Mesothelial cell of epicardium (in vitro differentiated cells): ENCODE measurements around the gene YEATS2. TPM values are rescaled to one million over a fixed set of nuclear protein-coding genes. Genes with fewer than 3 reads are reported as not detected.

Experiments
- DNase-seq, 2 experiments: peaks; one replicate each; pipeline ENCODE4 v3.0.0; 2021; ENCODE audit warnings: low spot score in 2 of 2; ENCODE audit not compliant: unreplicated experiment in 2 of 2
- H3K27ac Mint-ChIP-seq: 2 replicates; pipeline ENCODE4 v1.8.0; 2021; ENCODE audit warnings: mixed read lengths
- H3K27me3 Mint-ChIP-seq: 2 replicates; pipeline ENCODE4 v1.8.0; 2021; ENCODE audit warnings: low read depth, mixed read lengths
- H3K36me3 Mint-ChIP-seq: 2 replicates; pipeline ENCODE4 v1.8.0; 2021; ENCODE audit warnings: mixed read lengths
- H3K4me1 Mint-ChIP-seq: 2 replicates; pipeline ENCODE4 v1.8.0; 2021; ENCODE audit warnings: mixed read lengths
- H3K4me3 Mint-ChIP-seq: 2 replicates; pipeline ENCODE4 v1.8.0; 2021; ENCODE audit warnings: mild to moderate bottlenecking, moderate library complexity, mixed read lengths
- H3K9me3 Mint-ChIP-seq: 2 replicates; pipeline ENCODE4 v1.8.0; 2021; ENCODE audit warnings: mixed read lengths
- CTCF ChIP-seq: fragments of 200-600 bp; sonication (generic); IDR thresholded peaks from one replicate; pipeline ENCODE4 v1.5.0; 2021; ENCODE audit warnings: antibody characterized with exemption; ENCODE audit not compliant: unreplicated experiment
- total RNA-seq: library from RNA; stranded (reverse); gene quantifications from 3 replicates; pipeline ENCODE4 v1.2.1, GENCODE V29; 2021

The YEATS2 gene
- total RNA-seq, 1 donor from 2014 or later, result 72.7 TPM

DNA sequence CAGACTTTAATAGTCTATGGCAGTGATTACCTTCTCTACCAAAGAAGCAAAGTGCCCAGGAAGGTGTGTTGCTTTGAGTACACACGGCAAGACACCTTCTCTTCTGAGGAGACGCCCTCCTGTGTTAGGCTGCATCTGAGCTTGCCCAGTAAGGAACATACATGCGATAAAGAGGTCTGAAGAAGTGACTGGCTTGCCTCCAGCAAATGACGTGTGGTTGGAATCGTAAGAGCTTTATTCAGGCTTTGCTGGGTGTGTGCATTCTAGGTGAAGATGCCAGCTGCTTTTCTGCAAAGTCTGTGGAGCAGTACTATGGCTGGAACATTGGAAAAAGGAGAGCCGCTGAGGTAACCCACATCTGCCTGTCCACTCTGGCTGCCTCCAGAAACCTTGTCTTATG is 105.4 kb downstream of the YEATS2 start:
- Mint-ChIP-seq H3K27me3 (no peaks in the 10 kb centered on the region), H3K27ac (no peak overlapping the region), H3K9me3 (no peaks in the 10 kb centered on the region), H3K4me1 (no peaks in the 10 kb centered on the region), H3K4me3 (no peak overlapping the region), H3K36me3 (peaks cover 58% of the 10 kb centered on the region)
- TF ChIP-seq CTCF, result no peak
- DNase-seq, result no peak

DNA sequence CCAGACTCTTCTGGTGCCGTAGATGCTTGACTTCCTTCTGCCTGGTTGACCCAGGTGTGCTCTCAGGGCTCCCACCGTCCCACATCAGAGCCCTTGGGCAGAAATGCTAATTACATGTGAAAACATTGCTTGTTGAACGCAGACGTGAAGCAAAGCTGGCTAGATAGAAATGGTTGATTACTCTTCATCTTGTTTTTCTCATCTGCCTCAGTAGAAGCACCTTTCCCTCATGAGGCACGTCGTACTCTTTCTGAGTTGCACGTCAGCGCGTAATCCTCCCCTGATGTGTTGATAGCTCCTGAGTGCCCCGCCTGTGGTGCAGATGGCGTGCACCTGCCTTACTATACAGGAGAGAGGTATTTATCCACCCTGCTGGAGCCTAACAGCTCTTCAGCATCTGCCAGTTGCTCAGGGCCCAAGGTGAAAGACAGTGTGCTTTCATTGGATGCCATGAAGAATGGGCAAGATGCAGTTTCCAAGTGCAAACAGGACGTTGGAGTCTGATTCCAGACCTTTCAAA is 109.7 kb downstream of the YEATS2 start:
- Mint-ChIP-seq H3K36me3 (peaks cover 56% of the 10 kb centered on the region), H3K4me1 (peaks cover 2% of the 10 kb centered on the region), H3K9me3 (no peaks in the 10 kb centered on the region), H3K4me3 (no peak overlapping the region), H3K27ac (no peak overlapping the region), H3K27me3 (no peaks in the 10 kb centered on the region)
- no peak for TF ChIP-seq CTCF
- DNase-seq, result no peak

- no peak for DNase-seq
- Mint-ChIP-seq H3K27me3 (no peaks in the 10 kb centered on the region), H3K27ac (no peak overlapping the region), H3K4me3 (no peak overlapping the region), H3K36me3 (peaks cover 55% of the 10 kb centered on the region), H3K9me3 (no peaks in the 10 kb centered on the region), H3K4me1 (peaks cover 8% of the 10 kb centered on the region)
- no peak for TF ChIP-seq CTCF
Observed at GRCh38 chr3:183807881-183808280, 110.3 kb downstream of the YEATS2 start.

GRCh38 chr3:183808355-183808754 is 110.8 kb downstream of the YEATS2 start:
- Mint-ChIP-seq H3K27ac (no peak overlapping the region), H3K9me3 (no peaks in the 10 kb centered on the region), H3K36me3 (peaks cover 52% of the 10 kb centered on the region), H3K27me3 (no peaks in the 10 kb centered on the region), H3K4me3 (no peak overlapping the region), H3K4me1 (peaks cover 13% of the 10 kb centered on the region)
- no peak for TF ChIP-seq CTCF
- no peak for DNase-seq

DNA sequence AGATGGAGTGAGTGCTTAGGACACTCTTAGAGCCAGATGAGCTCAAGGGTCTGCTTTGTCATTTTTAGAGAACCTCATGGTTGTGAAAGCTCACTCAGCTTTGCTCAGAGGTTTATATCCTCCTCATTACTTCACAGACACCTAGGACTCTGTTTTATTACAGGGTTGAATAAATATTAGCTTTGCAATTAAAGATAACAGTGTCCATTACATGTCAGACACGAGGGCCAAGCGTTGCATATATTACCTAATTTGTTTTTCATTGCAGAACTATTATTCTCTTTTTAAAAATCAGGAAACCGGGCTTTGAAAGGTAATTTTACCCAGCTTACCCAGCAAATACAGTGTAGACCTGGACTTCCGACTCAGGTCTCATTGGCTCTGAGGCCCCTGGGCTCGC is 111.7 kb downstream of the YEATS2 start:
- Mint-ChIP-seq H3K36me3 (peaks cover 47% of the 10 kb centered on the region), H3K27ac (no peak overlapping the region), H3K4me1 (peaks cover 13% of the 10 kb centered on the region), H3K9me3 (no peaks in the 10 kb centered on the region), H3K4me3 (no peak overlapping the region), H3K27me3 (no peaks in the 10 kb centered on the region)
- TF ChIP-seq CTCF, result no peak
- DNase-seq, result no peak
